ENCODE data around the gene SLC34A1.

The SLC34A1 gene

DNA sequence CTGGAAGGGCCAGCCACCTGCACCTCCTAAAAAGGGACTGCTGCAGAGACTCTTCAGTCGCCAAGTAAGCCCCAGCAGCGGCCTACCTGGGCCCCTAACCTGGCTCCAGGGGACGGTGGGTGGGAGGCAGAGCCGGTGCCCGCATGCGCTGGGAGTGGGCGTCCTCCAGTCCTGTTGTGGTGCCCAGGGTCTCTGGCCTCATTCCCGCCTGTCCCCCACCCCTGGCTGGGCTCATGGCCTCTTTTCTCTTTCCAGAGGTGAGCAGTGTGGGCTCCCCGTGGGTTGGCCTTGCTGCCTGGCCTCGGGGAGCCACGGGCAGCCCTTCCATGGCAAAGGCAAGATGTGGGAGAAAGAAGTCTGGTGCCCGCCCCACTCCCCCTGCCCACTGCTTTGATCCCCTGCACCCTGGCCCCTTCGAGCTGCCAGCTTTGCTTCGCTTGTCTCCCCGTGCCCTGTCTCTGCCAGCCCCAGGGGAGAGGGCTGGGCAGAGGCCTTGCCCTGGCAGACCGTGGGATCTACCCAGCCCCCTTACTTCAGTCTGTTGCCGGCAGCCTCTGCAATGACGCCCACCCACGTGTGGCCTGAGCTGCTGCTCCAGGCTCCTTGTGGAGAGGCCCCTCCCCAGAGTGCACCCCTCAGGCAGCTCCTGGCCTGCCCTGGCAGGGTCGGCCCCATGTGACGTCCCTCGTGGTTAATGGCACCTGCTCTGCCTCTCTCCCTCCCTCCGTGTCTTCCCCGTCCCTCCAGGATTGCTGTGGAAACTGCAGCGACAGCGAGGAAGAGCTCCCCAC lies 57.0 kb downstream of the SLC34A1 start:
- in situ Hi-C loops (cut with MboI; ENCODE audit: low pct_unique_long_range_greater_than_20kb, low sequenced_read_pairs, unreplicated experiment) = no loop called here
- TF ChIP-seq, protein P1, sequence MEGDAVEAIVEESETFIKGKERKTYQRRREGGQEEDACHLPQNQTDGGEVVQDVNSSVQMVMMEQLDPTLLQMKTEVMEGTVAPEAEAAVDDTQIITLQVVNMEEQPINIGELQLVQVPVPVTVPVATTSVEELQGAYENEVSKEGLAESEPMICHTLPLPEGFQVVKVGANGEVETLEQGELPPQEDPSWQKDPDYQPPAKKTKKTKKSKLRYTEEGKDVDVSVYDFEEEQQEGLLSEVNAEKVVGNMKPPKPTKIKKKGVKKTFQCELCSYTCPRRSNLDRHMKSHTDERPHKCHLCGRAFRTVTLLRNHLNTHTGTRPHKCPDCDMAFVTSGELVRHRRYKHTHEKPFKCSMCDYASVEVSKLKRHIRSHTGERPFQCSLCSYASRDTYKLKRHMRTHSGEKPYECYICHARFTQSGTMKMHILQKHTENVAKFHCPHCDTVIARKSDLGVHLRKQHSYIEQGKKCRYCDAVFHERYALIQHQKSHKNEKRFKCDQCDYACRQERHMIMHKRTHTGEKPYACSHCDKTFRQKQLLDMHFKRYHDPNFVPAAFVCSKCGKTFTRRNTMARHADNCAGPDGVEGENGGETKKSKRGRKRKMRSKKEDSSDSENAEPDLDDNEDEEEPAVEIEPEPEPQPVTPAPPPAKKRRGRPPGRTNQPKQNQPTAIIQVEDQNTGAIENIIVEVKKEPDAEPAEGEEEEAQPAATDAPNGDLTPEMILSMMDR (IDR thresholded peaks at IDR 0.05; ENCODE audit: extremely low read depth, insufficient read depth, missing control alignments) = no peak
- no peak for DNase-seq (ENCODE audit: low spot score)

DNA sequence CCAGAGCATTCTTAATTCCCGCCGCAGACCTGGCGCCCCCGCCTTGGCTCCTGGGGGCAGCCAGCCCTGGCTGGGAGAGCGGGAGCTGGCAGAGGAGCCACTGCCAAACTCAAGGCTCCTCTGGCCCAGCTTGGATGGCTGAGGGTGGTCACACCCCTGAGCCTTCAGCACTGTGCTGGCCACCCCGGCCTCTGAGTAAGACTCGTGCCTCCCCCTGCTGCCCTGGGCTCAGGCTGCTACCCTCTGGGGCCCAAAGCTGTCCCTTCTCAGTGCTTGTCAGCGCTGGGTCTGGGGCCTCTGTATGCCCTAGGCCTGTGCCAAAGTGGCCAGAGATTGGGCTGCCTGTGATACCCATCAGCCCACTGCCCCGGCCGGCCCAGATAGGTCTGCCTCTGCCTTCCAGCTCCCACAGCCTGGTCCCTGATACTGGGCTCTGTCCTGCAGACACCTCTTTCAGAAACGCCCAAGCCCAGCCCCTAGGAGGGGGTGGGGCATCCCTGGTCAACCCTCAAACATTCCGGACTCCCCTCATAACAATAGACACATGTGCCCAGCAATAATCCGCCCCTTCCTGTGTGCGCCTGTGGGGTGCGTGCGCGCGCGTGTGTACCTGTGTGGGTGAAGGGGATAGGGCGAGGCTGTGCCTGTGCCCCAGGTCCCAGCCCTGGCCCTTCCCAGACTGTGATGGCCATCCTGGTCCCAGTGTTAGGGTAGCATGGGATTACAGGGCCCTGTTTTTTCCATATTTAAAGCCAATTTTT lies 58.0 kb downstream of the SLC34A1 start:
- TF ChIP-seq, protein P1 (IDR thresholded peaks at IDR 0.05; ENCODE audit: extremely low read depth, insufficient read depth, missing control alignments) = no peak
- no peak for DNase-seq (ENCODE audit: low spot score)
- in situ Hi-C loops (cut with MboI; ENCODE audit: low pct_unique_long_range_greater_than_20kb, low sequenced_read_pairs, unreplicated experiment) = no loop called here

DNA sequence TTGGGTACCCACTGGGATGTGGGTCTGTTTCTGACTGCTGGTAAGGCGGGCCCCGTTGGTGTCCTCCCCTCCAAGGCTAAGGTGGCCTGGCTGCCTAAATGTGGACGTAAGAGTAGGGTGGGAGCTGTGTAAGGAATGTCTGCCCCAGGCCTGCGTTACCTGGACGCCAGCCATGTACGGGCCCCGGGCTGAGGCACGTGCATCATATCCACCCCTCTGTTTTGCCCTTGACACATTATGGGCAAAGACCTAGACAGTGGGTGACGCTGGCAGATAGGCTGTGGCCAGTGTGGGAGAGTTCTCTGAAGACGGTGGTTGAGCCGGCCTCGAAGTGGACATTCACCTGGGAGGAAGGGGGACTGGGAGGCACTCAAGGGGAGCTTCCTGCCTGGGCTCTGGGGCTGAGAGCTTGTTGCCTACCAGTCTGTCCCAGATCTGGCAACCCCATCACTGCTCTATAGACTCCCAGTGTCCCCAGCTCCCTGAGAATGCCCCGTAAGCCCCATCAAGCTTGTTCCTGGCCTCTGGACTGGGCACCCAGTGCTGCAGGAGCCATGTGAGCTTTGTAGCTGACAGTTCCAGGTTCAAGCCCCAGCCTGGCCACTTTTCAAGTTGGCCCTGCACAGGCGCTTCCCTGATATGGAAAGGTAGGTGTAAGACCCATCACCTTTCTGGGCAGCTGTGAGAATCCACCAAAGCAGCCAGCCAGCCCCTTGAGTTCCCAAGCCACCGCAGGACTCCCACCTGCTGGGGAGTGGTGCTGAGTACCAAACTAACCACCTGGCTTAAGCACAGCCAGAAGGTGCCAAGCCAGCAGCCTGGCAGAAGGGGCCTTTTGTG lies 59.1 kb downstream of the SLC34A1 start:
- no peak for DNase-seq (ENCODE audit: low spot score)
- in situ Hi-C loops (cut with MboI; ENCODE audit: low pct_unique_long_range_greater_than_20kb, low sequenced_read_pairs, unreplicated experiment) = no loop called here

DNA sequence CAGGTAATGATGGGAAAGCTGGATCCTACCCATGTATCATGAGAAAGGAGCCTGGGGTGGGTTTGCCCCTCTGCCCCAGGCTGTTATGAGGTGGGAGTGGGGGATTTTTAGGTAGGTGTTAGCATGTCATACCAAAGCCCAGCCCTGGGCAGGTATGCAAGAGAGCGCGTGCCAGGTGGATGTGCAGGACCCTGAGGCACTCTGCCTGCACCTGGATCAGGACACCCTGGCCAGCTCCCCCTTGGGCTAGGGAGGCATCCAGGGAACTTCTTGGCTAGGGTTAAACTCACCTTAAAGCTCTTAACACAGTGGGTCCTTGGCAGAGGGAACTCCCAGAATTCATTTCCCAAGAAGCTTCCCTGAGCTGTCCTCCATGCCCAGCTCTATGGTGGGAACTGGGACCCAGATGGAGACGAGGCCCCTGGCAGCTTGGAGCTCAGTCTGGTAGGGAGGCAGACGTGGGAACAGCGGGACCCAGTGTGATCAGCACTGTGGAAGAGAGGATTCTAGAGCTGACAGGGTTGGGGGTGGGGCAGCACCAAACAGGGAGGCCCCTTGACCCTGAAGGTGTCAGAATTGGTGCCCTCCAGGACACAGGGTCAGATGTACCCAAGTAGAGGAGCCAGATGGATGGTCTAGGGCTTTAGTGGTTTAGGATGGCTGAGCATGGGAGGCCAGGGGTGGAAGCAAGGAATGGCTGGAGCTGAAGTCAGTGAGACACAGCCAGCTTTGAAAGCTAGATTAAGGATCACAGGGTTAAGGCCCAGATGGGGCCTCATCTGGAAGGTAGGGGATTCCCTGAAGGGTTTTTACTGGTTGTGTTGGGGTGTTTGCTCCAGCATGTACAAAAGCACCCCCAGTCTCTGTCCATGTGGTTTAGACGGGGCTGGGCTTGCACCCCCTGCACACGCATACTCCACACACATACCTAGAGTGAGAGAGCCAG lies 60.1 kb downstream of the SLC34A1 start:
- TF ChIP-seq, protein P1 (IDR thresholded peaks at IDR 0.05; ENCODE audit: extremely low read depth, insufficient read depth, missing control alignments) = no peak
- in situ Hi-C loops (cut with MboI; ENCODE audit: low pct_unique_long_range_greater_than_20kb, low sequenced_read_pairs, unreplicated experiment) = no loop called here
- no peak for DNase-seq (ENCODE audit: low spot score)

More for the DNA sequence above, 59.1 kb downstream of the SLC34A1 start:
- TF ChIP-seq, protein P1 (IDR thresholded peaks at IDR 0.05; ENCODE audit: extremely low read depth, insufficient read depth, missing control alignments) = no peak

DNA sequence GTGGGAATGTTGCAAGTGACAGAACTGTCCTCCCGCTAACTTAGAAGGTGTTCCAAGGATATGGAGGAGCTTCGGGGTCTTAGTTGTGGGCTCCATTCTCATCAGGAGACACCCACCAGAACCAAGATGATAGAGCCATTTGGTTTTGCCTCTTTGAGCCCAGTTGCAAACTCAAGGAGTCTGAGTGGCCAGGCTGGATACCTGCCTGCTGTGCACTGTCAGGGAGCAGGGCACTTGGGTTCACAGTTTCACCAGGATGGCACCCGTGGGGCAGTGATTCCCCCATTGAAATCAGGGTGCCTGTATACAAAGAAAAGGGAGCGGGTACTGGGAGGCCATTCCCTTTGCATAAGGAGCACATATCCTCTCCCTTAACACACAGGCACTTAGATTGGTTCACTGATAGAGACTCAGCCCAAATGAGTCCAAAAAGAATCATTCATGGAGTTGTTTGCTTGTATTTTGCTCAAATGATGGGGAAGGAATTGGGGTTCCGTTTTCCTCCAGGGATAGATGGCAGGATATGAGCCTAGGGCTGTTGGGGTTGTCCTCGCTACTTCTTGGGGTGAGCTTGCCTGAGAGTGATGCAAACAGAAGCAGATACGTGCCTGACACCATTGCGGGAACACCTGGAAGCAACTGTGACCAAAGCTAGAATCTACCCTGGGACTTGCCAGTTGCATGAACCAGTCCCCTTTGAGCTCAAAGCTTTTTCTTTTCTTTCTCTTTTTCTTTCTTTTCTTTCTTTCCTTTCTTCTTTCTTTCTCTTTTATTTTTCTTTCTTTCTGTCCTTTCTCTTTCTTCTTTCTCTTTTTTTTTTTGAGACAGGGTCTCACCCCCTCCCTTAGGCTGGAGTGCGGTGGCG lies 61.0 kb downstream of the SLC34A1 start:
- DNase-seq (ENCODE audit: low spot score) = no peak
- TF ChIP-seq, protein P1 (IDR thresholded peaks at IDR 0.05; ENCODE audit: extremely low read depth, insufficient read depth, missing control alignments) = no peak
- in situ Hi-C loops (cut with MboI; ENCODE audit: low pct_unique_long_range_greater_than_20kb, low sequenced_read_pairs, unreplicated experiment) = no loop called here

Measured in GM13977 (cell line).